GM12892 (cell line): ENCODE measurements around the gene CADM3.

Source experiments
- POLR2A ChIP-seq: IDR thresholded peaks from 2 replicates; pipeline ENCODE4 v1.6.1; 2011; ENCODE audit warnings: low read depth, low read length, control low read depth
- POLR2AphosphoS5 ChIP-seq: IDR thresholded peaks from 2 replicates; pipeline ENCODE4 v1.6.1; 2011; ENCODE audit warnings: low read depth, low read length, control low read depth

- TF ChIP-seq POLR2A (no peak), POLR2AphosphoS5 (no peak)
These were observed 75.9 kb downstream of the CADM3 start for GRCh38 chr1:159247266-159247665.
